PC-3 (cell line): ENCODE data around the gene THRB. TPM values are rescaled to one million over a fixed set of nuclear protein-coding genes. Genes with fewer than 3 reads are reported as not detected.

Experiments used
- ATAC-seq: fragments of 200-7000 bp; cut with Tn5 transposase; 2 replicates; pipeline ENCODE4 v1.9.1; 2020; ENCODE audit warnings: mild to moderate bottlenecking, moderate library complexity
- BruUV-seq: library from RNA; stranded (reverse); fragments of 400-500 nt; replicated peaks from 2 replicates; lab custom pipeline; 2021; lab: Mats Ljungman, UMichigan
- CTCF ChIA-PET: fragments of 300-600 bp; sonication (Branson Sonifier 250); formaldehyde crosslinking; loops from one replicate; lab custom pipeline; 2022; ENCODE audit warnings: antibody characterized with exemption; lab: Charles Lee
- POLR2A ChIA-PET: fragments of 300-600 bp; sonication (Branson Sonifier 250); formaldehyde crosslinking; loops from one replicate; lab custom pipeline; 2022; ENCODE audit warnings: antibody characterized with exemption; ENCODE audit not compliant: unreplicated experiment; lab: Charles Lee
- DNase-seq: peaks from one replicate; pipeline ENCODE4 v3.0.0-alpha.2; 2015
- H2AFZ ChIP-seq: fragments of 300-600 bp; sonication (generic); 2 replicates; pipeline ENCODE4 v1.6.0; 2016; ENCODE audit warnings: antibody characterized with exemption, low read length
- H3F3A ChIP-seq: fragments of 300-600 bp; sonication (generic); one replicate; pipeline ENCODE4 v1.6.0; 2017; ENCODE audit warnings: antibody characterized with exemption, low read length, control low read depth, mild to moderate bottlenecking; ENCODE audit not compliant: unreplicated experiment
- H3K27ac ChIP-seq: fragments of 300-600 bp; sonication (generic); 2 replicates; pipeline ENCODE4 v1.5.1; 2016; ENCODE audit warnings: mild to moderate bottlenecking, low read length
- H3K27me3 ChIP-seq: fragments of 300-600 bp; sonication (generic); 2 replicates; pipeline ENCODE4 v1.6.1; 2016; ENCODE audit warnings: low read length, mixed read lengths
- H3K36me3 ChIP-seq: fragments of 300-600 bp; sonication (generic); 2 replicates; pipeline ENCODE4 v1.6.1; 2016; ENCODE audit warnings: low read depth, mixed run types, low read length, mixed read lengths
- H3K4me1 ChIP-seq: fragments of 300-600 bp; sonication (generic); 2 replicates; pipeline ENCODE4 v1.5.1; 2016; ENCODE audit warnings: low read length; ENCODE audit not compliant: insufficient read depth
- H3K4me2 ChIP-seq: fragments of 300-600 bp; sonication (generic); 2 replicates; pipeline ENCODE4 v1.6.0; 2016; ENCODE audit warnings: low read length
- H3K4me3 ChIP-seq: fragments of 300-600 bp; sonication (generic); 2 replicates; pipeline ENCODE4 v1.5.1; 2016; ENCODE audit warnings: mild to moderate bottlenecking, low read length, mixed read lengths
- H3K79me2 ChIP-seq: fragments of 300-600 bp; sonication (generic); 2 replicates; pipeline ENCODE4 v1.6.1; 2017; ENCODE audit warnings: low read length, mixed read lengths
- H3K9ac ChIP-seq: fragments of 300-600 bp; sonication (generic); 2 replicates; pipeline ENCODE4 v1.6.0; 2016; ENCODE audit warnings: mild to moderate bottlenecking, low read length
- H3K9me2 ChIP-seq: fragments of 300-600 bp; sonication (generic); replicated peaks from 2 replicates; pipeline ENCODE4 v1.6.1; 2016; ENCODE audit warnings: mixed run types, low read length, mixed read lengths
- H3K9me3 ChIP-seq: fragments of 300-600 bp; sonication (generic); 2 replicates; pipeline ENCODE4 v1.6.1; 2016; ENCODE audit warnings: low read length, mixed read lengths
- H4K20me1 ChIP-seq: fragments of 300-600 bp; sonication (generic); 2 replicates; pipeline ENCODE4 v1.6.1; 2016; ENCODE audit warnings: low read length, mixed read lengths
- CTCF ChIP-seq: fragments of 300-600 bp; sonication (generic); conservative IDR thresholded peaks from 2 replicates; pipeline ENCODE4 v1.5.1; 2017; ENCODE audit warnings: antibody characterized with exemption, low read depth, mild to moderate bottlenecking, low read length
- EZH2 ChIP-seq: fragments of 300-600 bp; sonication (generic); IDR thresholded peaks from one replicate; pipeline ENCODE4 v1.6.1; 2017; ENCODE audit warnings: antibody characterized with exemption, mild to moderate bottlenecking, low read length; ENCODE audit not compliant: unreplicated experiment
- EZH2phosphoT487 ChIP-seq: fragments of 300-600 bp; sonication (generic); IDR thresholded peaks from 2 replicates; pipeline ENCODE4 v1.6.1; 2018; ENCODE audit warnings: mild to moderate bottlenecking, antibody characterized with exemption, low read length, borderline replicate concordance
- intact Hi-C: fragments of 100-400 bp; cut with micrococcal nuclease; formaldehyde crosslinking; loops from 2 replicates; pipeline ENCODE4 v1.9.0; 2023
- total RNA-seq: library from RNA; depleted of rRNA; stranded (reverse); fragments of >200 nt; gene quantifications from 2 replicates; pipeline ENCODE4 v1.2.3, GENCODE V29; 2014

THRB gene
- total RNA-seq, 1 experiment from 2014 or later: 9.7 TPM

GRCh38 chr3:24540821-24541220, 46.2 kb upstream of the THRB start:
- Histone ChIP-seq H3K9ac (no peak overlapping the region), H4K20me1 (no peaks in the 10 kb centered on the region), H3K27ac (no peak overlapping the region), H2AFZ (no peak overlapping the region), H3K4me2 (no peak overlapping the region), H3K4me1 (peaks cover 4% of the 10 kb centered on the region), H3K9me2 (no peaks in the 10 kb centered on the region), H3K9me3 (no peaks in the 10 kb centered on the region), H3K79me2 (no peaks in the 10 kb centered on the region), H3K27me3 (no peaks in the 10 kb centered on the region), H3K36me3 (no peaks in the 10 kb centered on the region), H3K4me3 (no peak overlapping the region), H3F3A (no peaks in the 10 kb centered on the region)
- intact Hi-C loops: no loop called here
- DNase-seq (no peak), ATAC-seq (no peak)
- BruUV-seq: no TSS peak
- ChIA-PET CTCF (no interaction called here), POLR2A (no interaction called here)
- no peak for TF ChIP-seq EZH2phosphoT487
- TF ChIP-seq CTCF: no peak
- no peak for TF ChIP-seq EZH2

- Histone ChIP-seq H3F3A (no peaks in the 10 kb centered on the region), H3K4me1 (no peaks in the 10 kb centered on the region), H3K27me3 (no peaks in the 10 kb centered on the region), H3K4me2 (no peak overlapping the region), H3K9me2 (no peaks in the 10 kb centered on the region), H3K36me3 (no peaks in the 10 kb centered on the region), H3K4me3 (no peak overlapping the region), H3K79me2 (no peaks in the 10 kb centered on the region), H3K27ac (no peak overlapping the region), H3K9me3 (no peaks in the 10 kb centered on the region), H2AFZ (no peak overlapping the region), H3K9ac (no peak overlapping the region), H4K20me1 (no peaks in the 10 kb centered on the region)
- DNase-seq (no peak), ATAC-seq (no peak)
- CTCF ChIA-PET: no interaction called here
- POLR2A ChIA-PET: no interaction called here
- no peak for TF ChIP-seq EZH2phosphoT487
- no peak for TF ChIP-seq EZH2
- no peak for TF ChIP-seq CTCF
- intact Hi-C loops: no loop called here
- no TSS peak for BruUV-seq
These were observed 45.0 kb upstream of the THRB start for GRCh38 chr3:24539699-24540098.

GRCh38 chr3:24538891-24539290, 44.2 kb upstream of the THRB start:
- Histone ChIP-seq H3F3A (no peaks in the 10 kb centered on the region), H3K4me3 (no peak overlapping the region), H3K27ac (no peak overlapping the region), H2AFZ (no peak overlapping the region), H3K36me3 (no peaks in the 10 kb centered on the region), H3K9ac (no peak overlapping the region), H3K4me2 (no peak overlapping the region), H3K79me2 (no peaks in the 10 kb centered on the region), H3K9me3 (no peaks in the 10 kb centered on the region), H3K27me3 (no peaks in the 10 kb centered on the region), H3K9me2 (no peaks in the 10 kb centered on the region), H3K4me1 (no peaks in the 10 kb centered on the region), H4K20me1 (no peaks in the 10 kb centered on the region)
- TF ChIP-seq EZH2 (no peak), EZH2phosphoT487 (no peak), CTCF (no peak)
- ChIA-PET CTCF (no interaction called here), POLR2A (no interaction called here)
- BruUV-seq: no TSS peak
- DNase-seq (no peak), ATAC-seq (no peak)
- intact Hi-C loops: no loop called here
